ENCODE measurements around the gene GNB3.
"Not testable (repeated sequence)": the region's sequence is repeated elsewhere in the genome, so short reads cannot be mapped to it uniquely, and the experiment has no call there.

Gene GNB3

GRCh38 chr12:6858799-6859198, 18.1 kb downstream of the GNB3 start:
- TF ChIP-seq CTCF (conservative IDR thresholded peaks at IDR 0.05; ENCODE audit: low read depth, low read length) = no peak
- H3K4me3 ChIP-seq (ENCODE audit: low read depth, low read length) = no peak overlapping the region
- DNase-seq (ENCODE audit: low read depth) = no peak

- DNase-seq (ENCODE audit: low read depth) = no peak
- no peak for TF ChIP-seq CTCF (conservative IDR thresholded peaks at IDR 0.05; ENCODE audit: low read depth, low read length)
- H3K4me3 ChIP-seq (ENCODE audit: low read depth, low read length) = no peak overlapping the region
These were observed 19.4 kb downstream of the GNB3 start for GRCh38 chr12:6860116-6860515.

GRCh38 chr12:6860942-6861341, 20.2 kb downstream of the GNB3 start:
- DNase-seq (ENCODE audit: low read depth) = no peak
- H3K4me3 ChIP-seq (ENCODE audit: low read depth, low read length) = no peak overlapping the region
- TF ChIP-seq CTCF (conservative IDR thresholded peaks at IDR 0.05; ENCODE audit: low read depth, low read length) = no peak

GRCh38 chr12:6861391-6861790, 20.7 kb downstream of the GNB3 start:
- no peak for TF ChIP-seq CTCF (conservative IDR thresholded peaks at IDR 0.05; ENCODE audit: low read depth, low read length)

GRCh38 chr12:6863033-6863432, 22.3 kb downstream of the GNB3 start:
- TF ChIP-seq CTCF (conservative IDR thresholded peaks at IDR 0.05; ENCODE audit: low read depth, low read length) = no peak
- no peak overlapping the region for H3K4me3 ChIP-seq (ENCODE audit: low read depth, low read length)
- DNase-seq (ENCODE audit: low read depth) = no peak

More at GRCh38 chr12:6861391-6861790, 20.7 kb downstream of the GNB3 start:
- no peak for DNase-seq (ENCODE audit: low read depth)
- H3K4me3 ChIP-seq (ENCODE audit: low read depth, low read length) = no peak overlapping the region

GRCh38 chr12:6863586-6864321, 23.0 kb downstream of the GNB3 start:
- no peak for TF ChIP-seq CTCF (conservative IDR thresholded peaks at IDR 0.05; ENCODE audit: low read depth, low read length)
- no peak overlapping the region for H3K4me3 ChIP-seq (ENCODE audit: low read depth, low read length)
- no peak for DNase-seq (ENCODE audit: low read depth)

- DNase-seq (ENCODE audit: low read depth); H3K4me3 ChIP-seq (ENCODE audit: low read depth, low read length): not testable (repeated sequence)
These were observed 24.6 kb downstream of the GNB3 start for GRCh38 chr12:6865307-6865706.
